HG02840 (cell line): ENCODE data around the gene NABP2.
"Not testable (repeated sequence)": the region's sequence is repeated elsewhere in the genome, so short reads cannot be mapped to it uniquely, and the experiment has no call there.

ENCODE experiments used
- ATAC-seq: cut with Tn5 transposase; IDR thresholded peaks from one replicate; pipeline ENCODE4 v1.9.1; 2021; ENCODE audit warnings: mild to moderate bottlenecking, moderate library complexity, moderate number of reproducible peaks; ENCODE audit not compliant: unreplicated experiment, low FRiP score

The NABP2 gene

DNA sequence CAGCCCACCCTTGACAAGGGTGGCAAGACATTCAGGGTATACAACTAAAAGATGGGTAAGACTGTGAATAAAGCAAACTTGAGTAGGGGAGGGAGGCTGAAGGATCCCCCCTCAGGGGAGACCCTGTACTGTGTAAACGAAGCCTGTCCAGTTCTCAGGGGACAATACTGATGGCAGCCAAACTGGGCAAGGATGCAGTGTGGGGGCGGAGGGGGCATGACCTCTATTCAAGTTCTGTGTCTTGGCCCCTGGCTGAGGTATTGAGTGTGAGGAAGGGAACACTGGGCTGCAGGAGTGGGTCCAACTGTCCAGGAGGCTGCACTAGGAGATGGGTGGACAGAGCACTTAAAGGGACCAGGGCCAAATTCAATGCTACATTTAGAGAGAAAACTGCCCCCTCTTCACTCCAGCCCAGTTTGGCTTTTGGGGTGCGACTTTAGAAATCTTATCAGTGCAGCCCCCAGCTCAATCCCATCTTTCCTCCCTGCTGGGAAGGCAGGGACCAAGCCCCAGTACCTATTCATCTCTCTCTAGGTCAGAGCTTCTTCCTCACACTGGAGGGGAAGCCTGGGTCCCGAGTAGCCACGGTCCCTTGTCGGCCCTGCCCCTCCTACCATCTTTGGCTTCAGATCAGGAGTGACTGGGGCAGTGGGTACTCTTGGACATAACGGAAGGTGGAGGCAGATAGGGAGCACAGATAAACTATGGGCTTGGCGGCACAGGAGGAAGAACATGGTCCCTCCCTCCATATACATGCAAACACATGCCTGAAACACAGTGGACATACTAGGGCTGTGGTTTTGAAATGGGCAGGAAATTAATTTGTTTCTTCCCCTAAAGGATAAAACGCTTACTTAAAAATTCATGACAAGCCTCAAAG, 17.5 kb downstream of the NABP2 start:
- no peak for ATAC-seq

DNA sequence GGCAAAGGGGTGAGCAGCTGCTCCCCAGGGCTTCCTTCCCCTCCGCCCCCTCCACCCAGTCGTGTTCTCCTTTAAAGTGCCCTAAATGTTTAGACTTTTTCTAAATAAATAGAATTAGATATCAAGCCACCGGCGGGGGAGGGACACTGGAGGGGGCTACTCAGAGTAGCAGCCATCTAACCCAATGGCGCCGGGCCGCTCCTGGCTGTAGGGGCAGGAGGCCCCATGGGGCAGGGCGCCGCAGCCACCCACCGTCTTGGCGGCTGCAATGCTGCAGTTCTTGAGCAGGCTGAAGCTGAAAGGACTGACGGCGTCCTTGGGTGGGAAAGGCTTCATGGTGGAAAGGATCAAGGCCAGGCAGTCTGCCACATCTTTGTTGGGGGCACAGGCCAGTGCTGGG, 18.8 kb downstream of the NABP2 start:
- ATAC-seq = no peak

DNA sequence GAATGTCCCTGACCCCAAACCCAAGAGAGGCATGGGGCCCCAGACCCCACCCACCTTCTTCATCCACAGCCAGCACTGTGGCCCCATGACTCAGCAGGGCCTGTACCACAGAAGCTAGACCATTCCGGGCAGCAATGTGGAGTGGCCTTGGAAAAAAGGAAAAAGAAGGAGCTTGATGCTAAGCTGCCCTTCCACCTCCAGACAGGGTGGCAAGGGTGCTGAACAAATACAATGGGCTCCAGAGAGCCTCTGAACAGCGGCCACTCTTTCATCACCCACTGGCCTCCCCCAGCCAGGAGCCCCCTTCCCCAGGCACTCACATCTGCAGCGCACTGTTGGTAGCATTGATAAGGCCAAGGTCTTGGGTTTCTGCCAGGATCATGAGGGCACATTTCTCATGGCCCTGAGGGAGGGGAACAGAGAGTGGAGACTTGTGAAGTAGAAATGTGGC, 19.6 kb downstream of the NABP2 start:
- no peak for ATAC-seq

DNA sequence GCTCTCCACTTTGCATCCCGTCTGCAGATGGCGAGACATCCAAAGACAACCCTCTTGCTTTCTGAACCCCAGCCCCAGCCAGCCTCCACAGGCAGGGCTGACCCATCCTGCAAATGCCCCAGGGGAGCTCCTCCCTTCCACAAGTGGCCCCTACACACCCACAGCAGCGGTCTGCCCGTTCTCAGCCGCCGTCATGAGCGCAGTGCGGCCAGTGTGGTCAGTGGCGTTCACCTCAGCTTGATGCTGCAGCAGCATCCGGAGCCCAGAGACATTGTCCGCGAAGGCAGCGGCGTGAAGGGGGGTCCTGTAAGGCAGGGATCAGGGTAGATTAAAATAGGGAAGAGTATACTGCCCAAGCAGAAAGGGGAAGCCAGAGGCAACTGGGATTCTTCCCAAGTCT, 20.4 kb downstream of the NABP2 start:
- ATAC-seq = no peak

DNA sequence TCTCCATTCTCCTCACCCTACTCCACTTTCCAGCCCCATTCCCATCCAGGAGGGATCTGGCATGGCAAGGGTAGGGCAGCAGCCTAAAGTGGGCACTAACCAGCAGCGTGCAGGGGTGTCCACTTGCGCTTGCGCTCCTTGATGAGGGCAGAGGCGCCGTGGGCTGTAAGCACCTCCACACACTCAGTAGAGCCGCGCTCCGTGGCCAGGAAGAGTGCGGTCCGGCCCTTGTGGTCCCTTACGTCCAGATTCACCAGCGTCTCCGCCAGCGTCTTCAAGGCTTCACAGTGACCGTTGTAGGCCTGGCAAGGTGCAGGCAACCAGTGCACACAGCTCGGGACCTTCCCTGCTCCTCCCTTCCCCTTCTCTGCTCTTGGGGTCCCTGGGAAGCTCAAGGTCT, 23.8 kb downstream of the NABP2 start:
- ATAC-seq = no peak

DNA sequence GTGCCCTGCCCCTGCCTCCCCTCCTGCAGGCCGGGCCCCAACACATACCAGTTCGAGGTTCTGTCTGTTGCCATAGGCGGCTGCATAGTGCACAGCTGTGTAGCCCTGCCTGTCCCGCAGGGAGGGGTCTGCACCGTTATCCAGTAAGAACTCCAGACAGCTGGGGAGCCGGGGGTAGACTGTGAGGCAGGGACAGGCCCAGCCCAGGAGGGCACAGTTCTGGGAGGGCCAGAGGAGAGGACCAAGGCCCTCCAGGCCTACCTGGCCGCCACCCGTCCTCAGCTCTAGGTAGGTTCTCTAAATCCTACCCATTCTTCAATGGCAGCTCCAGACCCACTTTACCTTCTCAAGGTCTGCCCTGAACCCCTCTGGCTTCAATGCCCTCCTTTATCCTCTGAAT, 24.6 kb downstream of the NABP2 start:
- no peak for ATAC-seq

DNA sequence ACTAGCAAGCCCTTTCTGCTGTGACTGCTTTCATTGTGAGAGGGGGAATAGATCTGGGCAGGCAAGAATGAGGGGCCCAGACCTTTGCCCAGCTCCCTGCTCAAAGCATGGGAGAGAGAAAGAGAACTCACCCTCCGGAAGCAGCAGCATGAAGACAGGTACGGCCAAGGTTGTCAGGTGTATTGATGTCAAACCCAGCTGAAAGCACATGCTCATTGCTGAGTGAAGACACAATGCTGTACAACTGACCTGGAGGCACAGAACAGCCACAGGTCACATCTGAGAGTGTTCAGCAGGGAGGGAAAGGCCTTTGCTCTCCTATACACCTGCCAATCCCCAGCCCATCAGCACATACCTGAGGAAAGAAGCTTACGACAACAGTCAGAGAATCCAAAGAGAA, 28.5 kb downstream of the NABP2 start:
- no peak for ATAC-seq

DNA sequence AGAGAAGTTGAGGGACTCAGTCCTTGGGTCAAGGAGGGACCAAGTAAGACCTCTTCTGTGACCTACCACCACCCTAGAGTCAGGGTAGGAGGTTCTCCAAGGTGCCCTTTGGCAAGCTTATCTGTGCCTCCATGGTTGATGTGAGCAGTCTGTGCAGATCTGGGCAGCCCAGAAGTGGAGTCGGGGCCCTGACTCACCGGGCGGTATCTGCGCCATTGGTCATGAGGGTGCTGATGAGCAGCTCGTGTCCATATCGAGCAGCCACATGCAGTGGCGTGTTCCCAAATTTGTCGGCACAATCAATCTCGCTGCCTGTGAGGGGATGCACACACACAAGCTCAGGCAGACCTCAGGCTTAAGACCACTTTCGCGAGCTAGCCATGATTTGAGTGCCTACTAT, 28.9 kb downstream of the NABP2 start:
- no peak for ATAC-seq

DNA sequence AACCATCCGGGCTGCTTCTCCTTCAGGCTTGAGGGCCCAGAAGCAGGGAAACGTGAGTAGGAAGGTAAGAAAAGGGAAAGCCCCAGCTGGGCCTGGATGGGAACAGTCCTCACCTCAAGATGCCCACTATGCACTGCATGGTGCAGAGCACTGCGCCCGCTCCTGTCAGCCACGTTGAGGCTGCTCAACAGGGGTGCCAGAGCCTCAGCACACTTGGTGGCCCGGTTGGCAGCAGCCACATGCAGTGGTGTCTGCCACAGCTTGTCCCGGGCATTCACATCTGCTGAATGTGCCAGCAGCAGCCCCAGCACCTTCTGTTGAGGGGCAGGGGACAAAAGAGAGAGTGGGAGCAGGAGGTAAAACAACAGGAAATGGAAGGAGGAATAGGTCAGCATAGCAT, 31.5 kb downstream of the NABP2 start:
- no peak for ATAC-seq

DNA sequence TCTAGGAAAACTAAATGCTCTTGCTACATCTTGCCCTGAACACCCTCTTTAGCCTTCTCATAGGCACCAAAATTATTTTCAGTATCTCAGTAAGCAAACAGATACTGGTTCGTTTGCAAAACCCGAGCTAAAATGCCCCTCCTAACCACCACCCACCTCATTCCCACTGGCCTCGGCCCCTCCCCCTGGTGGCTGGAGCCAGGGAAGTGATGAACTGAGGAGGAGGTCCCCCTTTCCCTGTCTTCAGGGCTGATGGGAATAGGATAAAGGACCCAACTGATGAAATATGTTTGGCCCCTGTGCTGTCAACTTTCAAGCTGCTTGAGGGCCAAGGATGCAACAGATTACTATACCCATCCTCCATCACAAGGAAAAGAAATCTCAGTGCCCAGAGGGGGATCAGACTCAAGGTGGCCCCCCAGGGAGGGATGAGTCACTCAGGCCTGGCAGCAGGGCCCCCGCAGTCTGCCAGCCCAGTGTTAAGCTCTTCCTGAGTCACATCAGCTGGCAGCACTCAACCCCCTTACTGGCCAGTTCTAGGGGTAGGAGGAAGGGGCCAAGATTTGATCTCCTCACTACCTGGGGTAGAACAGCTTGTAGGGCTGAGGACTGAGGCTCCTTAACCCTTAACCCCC, 32.3 kb downstream of the NABP2 start:
- ATAC-seq = no peak

DNA sequence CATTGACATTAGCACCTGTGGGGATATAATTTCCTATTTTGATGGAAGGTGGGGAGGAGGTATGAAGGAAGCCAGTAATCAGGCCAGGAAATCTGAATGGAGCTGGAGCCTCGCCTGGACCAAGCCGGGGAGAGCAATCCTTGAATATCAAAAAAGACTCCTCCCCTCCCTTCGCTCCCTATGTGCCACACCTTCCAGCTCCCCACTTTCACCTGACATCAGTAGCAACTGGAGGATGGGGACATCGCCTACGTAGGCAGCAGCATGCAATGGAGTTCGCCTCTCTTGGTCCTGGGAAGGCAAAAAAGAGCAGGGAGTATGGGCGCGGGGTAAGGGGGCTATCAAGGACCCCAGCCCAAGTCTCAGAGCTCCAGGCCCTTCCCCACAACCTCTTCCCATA, 32.9 kb downstream of the NABP2 start:
- no peak for ATAC-seq

DNA sequence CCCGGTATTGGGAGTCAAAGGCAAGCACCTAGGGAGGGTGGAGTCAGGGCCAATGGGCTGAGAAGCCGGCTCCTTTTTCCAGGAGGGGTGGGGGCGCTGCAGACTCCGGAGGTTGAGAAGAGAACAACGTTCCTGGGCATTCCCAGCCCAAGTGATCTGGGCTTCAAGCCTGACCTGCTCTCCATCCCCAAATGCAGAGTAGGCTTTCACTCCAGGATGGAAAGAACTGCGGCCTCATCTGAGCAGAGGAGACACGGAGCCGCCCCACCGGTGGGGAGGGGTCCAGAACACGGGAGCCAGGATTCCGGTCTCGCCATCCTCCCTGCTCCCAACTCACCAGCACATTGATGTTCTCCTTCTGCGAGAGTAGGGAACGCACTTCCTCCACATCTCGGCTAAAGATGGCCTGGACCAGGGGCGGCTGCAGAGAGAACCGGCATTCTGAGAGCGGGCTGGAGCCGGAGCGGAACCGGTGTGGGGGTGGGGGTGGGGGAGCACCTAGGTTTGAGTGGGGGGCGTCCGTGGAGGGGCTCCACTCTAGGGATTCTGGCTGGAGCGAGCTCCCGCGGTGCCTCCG, 33.4 kb downstream of the NABP2 start:
- ATAC-seq = peak; percentile 14

DNA sequence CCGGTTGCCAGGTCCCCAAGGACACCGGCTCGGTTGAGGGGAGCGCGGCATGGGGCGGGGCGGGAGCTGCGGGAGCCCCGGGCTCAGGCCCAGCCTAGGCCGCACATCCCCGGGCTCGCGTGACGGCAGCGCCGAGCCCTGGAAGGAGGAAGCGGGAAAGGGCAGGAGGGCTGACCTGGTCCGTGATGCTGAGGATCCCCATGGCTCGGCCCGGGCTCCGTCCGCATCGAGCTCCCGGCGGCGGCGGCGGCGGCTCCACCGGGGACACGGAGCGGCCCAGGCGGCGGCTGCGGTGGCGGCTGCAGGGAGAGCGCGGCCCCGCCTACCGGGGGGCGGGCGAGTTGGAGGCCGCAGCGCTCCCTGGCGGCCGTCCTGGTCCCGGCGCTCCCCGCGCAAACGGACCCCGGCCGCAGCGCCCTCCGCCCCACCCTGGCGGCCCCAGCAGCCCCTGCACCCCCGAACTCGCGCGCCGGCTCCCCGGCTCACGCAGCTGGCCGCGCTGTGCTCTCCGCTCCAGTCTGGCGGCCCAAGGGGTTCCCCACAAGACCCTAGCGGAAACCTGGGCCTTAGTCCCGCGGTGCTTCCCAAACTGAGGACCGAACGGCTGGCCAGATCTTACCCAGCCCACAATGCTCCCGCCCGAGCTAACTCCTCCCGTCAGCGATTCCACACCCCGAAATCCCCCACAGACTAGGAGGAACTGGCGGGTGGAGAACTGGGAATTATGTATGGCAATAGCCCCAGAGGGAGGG, 34.1 kb downstream of the NABP2 start, which contains the start of gene ANKRD52:
Gene ANKRD52 (minus strand): TSS at position 317 of the 752 bp plus-strand sequence. CDS start 115 bp downstream, at position 202.
- ATAC-seq = peak; percentile 84

DNA sequence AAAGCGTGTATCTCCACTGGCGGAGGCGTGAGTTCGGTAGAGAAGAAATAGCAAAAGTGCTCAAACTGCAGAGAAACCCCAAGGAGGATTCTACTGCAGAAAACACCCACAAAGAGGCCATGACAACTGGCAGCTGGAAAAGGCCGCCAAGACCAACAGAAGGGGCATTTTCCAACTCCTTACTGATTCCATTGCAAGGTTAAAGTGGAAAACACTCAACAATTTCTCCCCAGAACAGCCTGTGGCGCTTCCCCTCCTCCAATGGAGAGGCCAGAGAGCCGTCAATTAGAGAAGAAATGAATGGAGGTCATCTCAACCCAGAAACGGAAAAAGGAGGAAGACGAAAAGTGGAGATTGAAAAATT, 34.7 kb downstream of the NABP2 start:
- ATAC-seq = no peak

DNA sequence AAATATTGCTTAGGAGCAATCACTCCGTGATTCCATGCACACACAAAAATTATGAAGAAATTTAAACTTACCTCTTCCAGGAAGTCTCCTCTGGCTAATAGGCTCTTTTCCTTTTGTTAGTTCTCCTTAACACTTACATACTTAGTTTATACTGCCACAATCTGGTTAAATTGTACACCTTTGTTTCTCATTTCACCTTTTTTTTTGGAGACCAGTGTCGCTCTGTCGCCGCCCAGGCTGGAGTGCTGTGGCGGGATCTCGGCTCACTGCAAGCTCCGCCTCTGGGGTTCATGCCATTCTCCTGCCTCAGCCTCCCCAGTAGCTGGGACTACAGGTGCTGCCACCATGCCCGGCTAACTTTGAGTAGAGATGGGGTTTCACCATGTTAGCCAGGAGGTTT, 36.2 kb downstream of the NABP2 start:
- ATAC-seq = no peak

DNA sequence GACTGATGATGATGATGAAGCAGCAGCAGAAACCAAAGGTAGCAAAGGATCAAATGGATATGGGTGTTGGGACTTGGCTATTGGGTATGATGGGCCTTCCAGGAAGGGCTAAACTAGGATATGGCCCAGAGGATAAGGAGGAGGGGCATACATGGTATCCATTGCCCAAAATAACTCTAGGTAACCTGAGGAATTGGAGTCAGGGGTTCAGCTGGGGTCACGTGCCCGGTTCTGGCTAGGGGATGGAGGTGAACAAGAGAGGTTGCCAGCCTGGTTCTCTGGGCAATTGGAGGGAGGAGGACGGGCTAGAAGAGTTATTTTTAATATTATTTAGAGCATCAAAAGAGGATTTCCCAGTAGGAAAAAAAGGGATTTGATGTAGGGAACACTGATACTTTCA, 36.8 kb downstream of the NABP2 start:
- ATAC-seq = no peak

DNA sequence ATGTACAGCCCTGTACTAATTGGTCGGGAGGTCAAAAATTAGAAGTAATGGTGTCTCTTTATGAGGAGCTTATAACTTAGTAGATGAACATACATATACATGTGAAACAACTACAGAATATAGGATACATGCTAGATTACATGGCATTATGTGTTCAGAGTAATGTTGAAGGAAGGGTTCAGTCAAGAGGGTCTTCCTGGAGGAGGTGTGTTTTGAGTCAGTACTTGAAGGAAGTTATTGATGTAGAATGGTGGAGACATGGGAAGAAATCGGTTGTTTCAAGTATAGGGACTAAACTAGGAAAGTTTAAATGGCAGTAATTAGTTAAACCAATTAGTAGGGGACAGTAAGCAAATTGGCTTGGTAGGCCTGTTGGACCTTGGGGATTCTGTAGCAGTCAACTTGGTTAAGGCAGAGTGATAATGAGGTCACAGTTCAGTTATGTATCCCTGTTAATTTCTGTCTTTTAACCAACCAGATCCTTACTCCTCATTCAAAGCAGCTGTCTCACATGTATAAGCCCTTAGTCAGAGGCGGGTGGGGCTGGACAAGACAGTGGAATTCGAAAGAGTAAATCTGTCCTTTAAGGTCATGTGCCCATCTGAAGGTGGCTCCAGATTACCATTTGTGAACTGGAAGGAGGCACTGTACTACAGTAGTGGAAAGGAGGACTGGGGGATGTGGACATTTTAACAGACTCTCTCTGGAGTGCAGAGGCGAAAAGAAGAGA, 37.5 kb downstream of the NABP2 start:
- ATAC-seq = no peak

DNA sequence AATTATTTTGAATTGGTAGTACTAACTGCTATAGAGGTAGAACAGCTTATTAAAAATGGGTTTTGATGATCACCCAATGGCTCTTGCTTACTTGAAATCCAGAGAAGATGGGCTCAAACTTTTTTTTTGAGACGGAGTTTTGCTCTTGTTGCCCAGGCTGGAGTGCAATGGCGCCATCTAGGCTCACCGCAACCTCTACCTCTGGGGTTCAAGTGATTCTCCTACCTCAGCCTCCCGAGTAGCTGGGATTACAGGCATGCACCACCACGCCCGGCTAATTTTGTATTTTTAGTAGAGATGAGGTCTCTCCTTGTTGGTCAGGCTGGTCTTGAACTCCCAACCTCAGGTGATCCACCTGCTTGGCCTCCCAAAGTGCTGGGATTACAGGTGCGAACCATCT, 38.8 kb downstream of the NABP2 start:
- not testable (repeated sequence) for ATAC-seq

DNA sequence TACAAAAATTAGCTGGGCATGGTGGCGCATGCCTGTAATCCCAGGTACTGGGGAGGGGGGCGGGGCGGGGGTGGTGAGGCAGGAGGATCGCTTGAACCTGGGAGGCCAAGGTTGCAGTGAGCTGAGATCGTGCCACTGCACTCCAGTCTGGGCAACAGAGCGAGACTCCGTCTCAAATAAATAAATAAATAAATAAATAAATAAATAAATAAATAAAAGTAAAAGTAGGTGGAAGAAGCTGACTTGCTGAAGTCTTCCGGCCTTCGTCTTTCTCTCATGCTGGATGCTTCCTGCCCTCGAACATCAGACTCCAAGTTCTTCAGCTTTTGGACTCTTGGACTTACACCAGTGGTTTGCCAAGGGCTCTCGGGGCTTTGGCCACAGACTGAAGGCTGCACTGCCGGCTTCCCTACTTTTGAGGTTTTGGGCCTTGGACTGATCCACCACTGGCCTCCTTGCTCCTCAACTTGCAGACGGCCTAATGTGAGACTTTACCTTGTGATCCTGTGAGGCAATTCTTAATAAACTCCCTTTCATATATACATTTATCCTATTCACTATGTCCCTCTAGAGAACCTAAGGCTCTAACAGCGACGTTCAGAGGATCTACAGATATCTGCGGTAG, 42.0 kb downstream of the NABP2 start:
- not testable (repeated sequence) for ATAC-seq
